NK-92 (cell line): ENCODE results near the gene DMGDH.

ENCODE experiments used
- DNase-seq: peaks from one replicate; lab custom pipeline; 2025; ENCODE audit not compliant: unreplicated experiment; lab: John Stamatoyannopoulos, UW

Gene DMGDH

GRCh38 chr5:79070350-79070667 is 835 bp upstream of the DMGDH start:
- no peak for DNase-seq

GRCh38 chr5:79062436-79062835 is 7.0 kb downstream of the DMGDH start:
- DNase-seq: no peak

- no peak for DNase-seq
Observed at GRCh38 chr5:79059674-79060073, 9.8 kb downstream of the DMGDH start.

GRCh38 chr5:79056847-79057246 is 12.6 kb downstream of the DMGDH start:
- no peak for DNase-seq

- DNase-seq: no peak
Observed at GRCh38 chr5:79055017-79055416, 14.5 kb downstream of the DMGDH start.

GRCh38 chr5:79053321-79053720 is 16.2 kb downstream of the DMGDH start:
- DNase-seq: no peak

GRCh38 chr5:79050498-79050897 is 19.0 kb downstream of the DMGDH start:
- no peak for DNase-seq

- no peak for DNase-seq
Observed at GRCh38 chr5:79048437-79048836, 21.0 kb downstream of the DMGDH start.

GRCh38 chr5:79047199-79047598 is 22.3 kb downstream of the DMGDH start:
- no peak for DNase-seq

- DNase-seq: no peak
Observed at GRCh38 chr5:79042188-79042587, 27.3 kb downstream of the DMGDH start.

- no peak for DNase-seq
Observed at GRCh38 chr5:79036769-79037168, 32.7 kb downstream of the DMGDH start.

GRCh38 chr5:79035237-79035636 is 34.2 kb downstream of the DMGDH start:
- no peak for DNase-seq

GRCh38 chr5:79032782-79033181 is 36.7 kb downstream of the DMGDH start:
- DNase-seq: no peak

- DNase-seq: no peak
Observed at GRCh38 chr5:79032031-79032695, 37.3 kb downstream of the DMGDH start.

- DNase-seq: no peak
Observed at GRCh38 chr5:79031485-79031867, 38.0 kb downstream of the DMGDH start.

- DNase-seq: no peak
Observed at GRCh38 chr5:79030663-79031484, 38.6 kb downstream of the DMGDH start.

GRCh38 chr5:79025054-79025472 is 44.4 kb downstream of the DMGDH start:
- no peak for DNase-seq

- DNase-seq: no peak
Observed at GRCh38 chr5:79023947-79024346, 45.5 kb downstream of the DMGDH start.

GRCh38 chr5:79023348-79023747 is 46.1 kb downstream of the DMGDH start:
- no peak for DNase-seq

- DNase-seq: no peak
Observed at GRCh38 chr5:79022771-79023170, 46.7 kb downstream of the DMGDH start.

GRCh38 chr5:79021753-79022152 is 47.7 kb downstream of the DMGDH start:
- no peak for DNase-seq

GRCh38 chr5:79020861-79021561 is 48.5 kb downstream of the DMGDH start:
- DNase-seq: no peak
